HEK293 (cell line): ENCODE measurements around the gene TFG.

Experiments used
- CTCF ChIA-PET: fragments of 350-600 bp; formaldehyde crosslinking; extraction: SDS; loops from one replicate; lab custom pipeline; 2021; ENCODE audit warnings: antibody characterized with exemption; lab: Yijun Ruan, JAX
- POLR2A ChIA-PET: fragments of 300-600 bp; formaldehyde crosslinking; extraction: SDS; loops from one replicate; lab custom pipeline; 2020; ENCODE audit warnings: antibody characterized with exemption, inconsistent platforms; lab: Yijun Ruan, JAX
- H3K27ac ChIP-seq: fragments of 200-500 bp; sonication (Bioruptor generic); 2 replicates; pipeline ENCODE4 v1.5.1; 2014; ENCODE audit warnings: low read depth, low read length, control low read depth, inconsistent platforms; ENCODE audit errors: extremely low read depth
- H3K36me3 ChIP-seq, 2 experiments: fragments of 200-500 bp in 1 of 2; sonication (Bioruptor generic) in 1 of 2; 1 replicate in 1 of 2; 2 replicates in 1 of 2; pipeline ENCODE4 v1.5.1; 2014 to 2017; ENCODE audit warnings: inconsistent platforms in 2 of 2, low read length in 2 of 2; ENCODE audit not compliant: control insufficient read depth in 2 of 2, insufficient read depth in 1 of 2
- H3K4me1 ChIP-seq: fragments of 200-500 bp; sonication (Bioruptor generic); 2 replicates; pipeline ENCODE4 v1.5.1; 2014; ENCODE audit warnings: mild to moderate bottlenecking, low read length, inconsistent platforms; ENCODE audit not compliant: control insufficient read depth, insufficient read depth
- H3K4me3 ChIP-seq: 2 replicates; pipeline ENCODE4 v1.5.1; 2011; ENCODE audit warnings: low read depth, mild to moderate bottlenecking, control low read depth, low read length, moderate library complexity
- H3K9me3 ChIP-seq: fragments of 200-500 bp; sonication (Bioruptor generic); 2 replicates; pipeline ENCODE4 v1.5.1; 2014; ENCODE audit warnings: low read depth, low read length, inconsistent platforms; ENCODE audit not compliant: control insufficient read depth, insufficient read depth
- AEBP2 ChIP-seq: fragments of 450-650 bp; formaldehyde crosslinking; IDR thresholded peaks from 2 replicates; pipeline ENCODE4 v1.5.1; 2016; ENCODE audit warnings: missing biosample characterization, missing genetic modification characterization, borderline replicate concordance
- BCL11A ChIP-seq: fragments of 450-650 bp; formaldehyde crosslinking; IDR thresholded peaks from 2 replicates; pipeline ENCODE4 v1.5.1; 2016; ENCODE audit warnings: low read depth, missing biosample characterization, missing genetic modification characterization
- GLIS2 ChIP-seq: fragments of 450-650 bp; formaldehyde crosslinking; IDR thresholded peaks from 2 replicates; pipeline ENCODE4 v1.5.1; 2016; ENCODE audit warnings: missing biosample characterization, missing genetic modification characterization
- KLF9 ChIP-seq: fragments of 450-650 bp; formaldehyde crosslinking; IDR thresholded peaks from 2 replicates; pipeline ENCODE4 v1.5.1; 2016; ENCODE audit warnings: missing biosample characterization, missing genetic modification characterization, low read depth
- PRDM1 ChIP-seq: fragments of 450-650 bp; formaldehyde crosslinking; IDR thresholded peaks from 2 replicates; pipeline ENCODE4; 2016; ENCODE audit warnings: missing biosample characterization, missing genetic modification characterization
- ZBTB11 ChIP-seq: fragments of 450-650 bp; formaldehyde crosslinking; conservative IDR thresholded peaks from 2 replicates; pipeline ENCODE4 v1.5.1; 2016; ENCODE audit warnings: low read depth, missing biosample characterization, missing genetic modification characterization
- ZBTB8A ChIP-seq: fragments of 450-650 bp; formaldehyde crosslinking; IDR thresholded peaks from 2 replicates; pipeline ENCODE4 v1.5.1; 2016; ENCODE audit warnings: missing biosample characterization, missing genetic modification characterization
- ZNF146 ChIP-seq: fragments of 450-650 bp; formaldehyde crosslinking; IDR thresholded peaks from 2 replicates; pipeline ENCODE4 v1.5.1; 2016; ENCODE audit warnings: missing biosample characterization, missing genetic modification characterization
- ZNF248 ChIP-seq: fragments of 450-650 bp; formaldehyde crosslinking; IDR thresholded peaks from 2 replicates; pipeline ENCODE4 v1.5.1; 2017; ENCODE audit warnings: missing biosample characterization, missing genetic modification characterization
- ZNF548 ChIP-seq: fragments of 450-650 bp; formaldehyde crosslinking; IDR thresholded peaks from 2 replicates; pipeline ENCODE4 v1.5.1; 2016; ENCODE audit warnings: missing biosample characterization, missing genetic modification characterization
- ZNF561 ChIP-seq: fragments of 450-650 bp; IDR thresholded peaks from 2 replicates; pipeline ENCODE4 v1.5.1; 2018; ENCODE audit warnings: missing biosample characterization, missing genetic modification characterization, borderline replicate concordance
- ZNF654 ChIP-seq: fragments of 450-650 bp; formaldehyde crosslinking; IDR thresholded peaks from 2 replicates; pipeline ENCODE4 v1.5.1; 2016; ENCODE audit warnings: low read depth, missing biosample characterization, missing genetic modification characterization
- ZNF658 ChIP-seq: fragments of 450-650 bp; formaldehyde crosslinking; IDR thresholded peaks from 2 replicates; pipeline ENCODE4; 2016; ENCODE audit warnings: missing biosample characterization, missing genetic modification characterization
- ZNF692 ChIP-seq: fragments of 450-650 bp; formaldehyde crosslinking; IDR thresholded peaks from 2 replicates; pipeline ENCODE4 v1.5.1; 2016; ENCODE audit warnings: missing biosample characterization, missing genetic modification characterization
- ZNF704 ChIP-seq: fragments of 450-650 bp; formaldehyde crosslinking; IDR thresholded peaks from 2 replicates; pipeline ENCODE4 v1.5.1; 2016; ENCODE audit warnings: missing biosample characterization, missing genetic modification characterization
- ZNF76 ChIP-seq: fragments of 450-650 bp; formaldehyde crosslinking; IDR thresholded peaks from 2 replicates; pipeline ENCODE4; 2016; ENCODE audit warnings: low read depth, missing biosample characterization, missing genetic modification characterization, borderline replicate concordance
- ZSCAN4 ChIP-seq: fragments of 450-650 bp; formaldehyde crosslinking; IDR thresholded peaks from 2 replicates; pipeline ENCODE4 v1.5.1; 2017; ENCODE audit warnings: missing biosample characterization, missing genetic modification characterization

The TFG gene

GRCh38 chr3:100745617-100746016, 36.3 kb downstream of the TFG start (continued):
- TF ChIP-seq ZBTB11 (tag by site-specific recombination) (no peak), AEBP2 (tag by site-specific recombination) (no peak), BCL11A (tag by site-specific recombination) (no peak), ZNF76 (tag by site-specific recombination) (no peak), ZNF692 (tag by site-specific recombination) (no peak)

GRCh38 chr3:100746092-100746491, 36.8 kb downstream of the TFG start:
- Histone ChIP-seq H3K9me3 (no peaks in the 10 kb centered on the region), H3K4me3 (no peak overlapping the region), H3K27ac (no peak overlapping the region), H3K4me1 (no peaks in the 10 kb centered on the region), H3K36me3 (peaks cover 12 to 80% of the 10 kb centered on the region in 2 experiments)
- TF ChIP-seq PRDM1 (tag by site-specific recombination) (no peak), ZNF561 (tag by site-specific recombination) (no peak), ZSCAN4 (tag by site-specific recombination) (no peak)
- ChIA-PET POLR2A (no interaction called here), CTCF (interaction anchor here (0.6 kb wide), 1 partner anchor 50 kb away, joined by 3 read pairs; no protein-coding TSS in a partner anchor)

GRCh38 chr3:100748220-100748619, 38.9 kb downstream of the TFG start:
- no peak overlapping the region for H3K4me3 ChIP-seq
- peaks cover 9 to 81% of the 10 kb centered on the region in 2 experiments; a peak in 2 of 3 replicates for H3K36me3 ChIP-seq
- no peak for TF ChIP-seq ZNF658 (tag by site-specific recombination)
- no peak for TF ChIP-seq KLF9 (tag by site-specific recombination)
- TF ChIP-seq ZNF704 (tag by site-specific recombination): no peak
- TF ChIP-seq ZBTB8A (tag by site-specific recombination): no peak
- no peak for TF ChIP-seq ZNF548
- TF ChIP-seq GLIS2 (tag by site-specific recombination): no peak
- TF ChIP-seq ZNF248 (tag by site-specific recombination): no peak
- TF ChIP-seq ZNF76 (tag by site-specific recombination): no peak
- no peak for TF ChIP-seq ZNF146 (tag by site-specific recombination)
- no peak for TF ChIP-seq ZNF654 (tag by site-specific recombination)
- CTCF ChIA-PET: interaction anchor here (0.7 to 2.1 kb wide), 3 partner anchors 11 to 145 kb away, joined by 3 to 5 read pairs (median 4); no protein-coding TSS in a partner anchor
- no peaks in the 10 kb centered on the region for H3K9me3 ChIP-seq
- POLR2A ChIA-PET: no interaction called here
- H3K27ac ChIP-seq: no peak overlapping the region
- H3K4me1 ChIP-seq: no peaks in the 10 kb centered on the region
